ENCODE data around the gene HNRNPM. TPM values are rescaled to one million over a fixed set of nuclear protein-coding genes. Genes with fewer than 3 reads are reported as not detected.
"Not testable (repeated sequence)": the region's sequence is repeated elsewhere in the genome, so short reads cannot be mapped to it uniquely, and the experiment has no call there.

The HNRNPM gene
- polyA plus RNA-seq, 3 donors, result 352 to 459 (median 415) TPM

- DNase-seq (ENCODE audit: extremely low read depth in 1 of 11, low read depth in 9 of 11, low spot score in 4 of 11), result no peak
Observed at GRCh38 chr19:8500158-8500557, 55.4 kb downstream of the HNRNPM start.

GRCh38 chr19:8501516-8501915, 56.7 kb downstream of the HNRNPM start:
- no peak for DNase-seq (ENCODE audit: extremely low read depth in 1 of 11, low read depth in 9 of 11, low spot score in 4 of 11)

- no peak for DNase-seq (ENCODE audit: extremely low read depth in 1 of 11, low read depth in 9 of 11, low spot score in 4 of 11)
Observed at GRCh38 chr19:8501981-8502380, 57.2 kb downstream of the HNRNPM start.

- no peak for DNase-seq (ENCODE audit: extremely low read depth in 1 of 11, low read depth in 9 of 11, low spot score in 4 of 11)
Observed at GRCh38 chr19:8503510-8503909, 58.7 kb downstream of the HNRNPM start.

- DNase-seq (ENCODE audit: extremely low read depth in 1 of 11, low read depth in 9 of 11, low spot score in 4 of 11), result no peak
Observed at GRCh38 chr19:8504171-8504570, 59.4 kb downstream of the HNRNPM start.

- no peak for DNase-seq (ENCODE audit: extremely low read depth in 1 of 11, low read depth in 9 of 11, low spot score in 4 of 11)
Observed at GRCh38 chr19:8504919-8505318, 60.1 kb downstream of the HNRNPM start.

GRCh38 chr19:8505680-8506401, 61.1 kb downstream of the HNRNPM start:
- DNase-seq (ENCODE audit: extremely low read depth in 1 of 11, low read depth in 9 of 11, low spot score in 4 of 11), result peak; percentile 54 to 83 (median 72)

- peak in 1 of 11 donors; percentile 5 for DNase-seq (ENCODE audit: extremely low read depth in 1 of 11, low read depth in 9 of 11, low spot score in 4 of 11)
Observed at GRCh38 chr19:8506402-8506957, 61.7 kb downstream of the HNRNPM start.

GRCh38 chr19:8510589-8511115, 65.9 kb downstream of the HNRNPM start:
- no peak for DNase-seq (ENCODE audit: extremely low read depth in 1 of 11, low read depth in 9 of 11, low spot score in 4 of 11)

GRCh38 chr19:8511573-8512101, 66.9 kb downstream of the HNRNPM start:
- no peak for DNase-seq (ENCODE audit: extremely low read depth in 1 of 11, low read depth in 9 of 11, low spot score in 4 of 11)

- DNase-seq (ENCODE audit: extremely low read depth in 1 of 11, low read depth in 9 of 11, low spot score in 4 of 11), result no peak
Observed at GRCh38 chr19:8512115-8512967, 67.6 kb downstream of the HNRNPM start.

- no peak for DNase-seq (ENCODE audit: extremely low read depth in 1 of 11, low read depth in 9 of 11, low spot score in 4 of 11)
Observed at GRCh38 chr19:8513036-8513686, 68.4 kb downstream of the HNRNPM start.

- DNase-seq (ENCODE audit: extremely low read depth in 1 of 11, low read depth in 9 of 11, low spot score in 4 of 11), result peak; percentile 82 to 95 (median 90)
Observed at GRCh38 chr19:8513687-8514504, 69.1 kb downstream of the HNRNPM start, which contains the start of gene ZNF414. ZNF414 (minus strand) TSS chr19:8514167; CDS start chr19:8514046, 121 bp downstream.

- not testable (repeated sequence) for DNase-seq (ENCODE audit: extremely low read depth in 1 of 11, low read depth in 9 of 11, low spot score in 4 of 11)
Observed at GRCh38 chr19:8514505-8515009, 69.8 kb downstream of the HNRNPM start.

GRCh38 chr19:8515317-8515716, 70.5 kb downstream of the HNRNPM start:
- no peak for DNase-seq (ENCODE audit: extremely low read depth in 1 of 11, low read depth in 9 of 11, low spot score in 4 of 11)

- DNase-seq (ENCODE audit: extremely low read depth in 1 of 11, low read depth in 9 of 11, low spot score in 4 of 11), result no peak
Observed at GRCh38 chr19:8517551-8518442, 73.0 kb downstream of the HNRNPM start.

GRCh38 chr19:8518536-8518935, 73.8 kb downstream of the HNRNPM start:
- DNase-seq (ENCODE audit: extremely low read depth in 1 of 11, low read depth in 9 of 11, low spot score in 4 of 11), result no peak

All from renal cortex interstitium (tissue), 11 donors.